Measurements from ENCODE around the gene S100A9.
A peak's percentile ranks its signal among the peaks of the same experiment; 100 is the strongest.
"Not testable (repeated sequence)": the region's sequence is repeated elsewhere in the genome, so short reads cannot be mapped to it uniquely, and the experiment has no call there.

Gene S100A9

GRCh38 chr1:153345187-153346076 is 12.2 kb upstream of the S100A9 start:
- DNase-seq, result no peak

- no peak for DNase-seq
Observed at GRCh38 chr1:153346077-153346723, 11.5 kb upstream of the S100A9 start.

GRCh38 chr1:153347049-153347448 is 10.6 kb upstream of the S100A9 start:
- DNase-seq, result not testable (repeated sequence)

- DNase-seq, result no peak
Observed at GRCh38 chr1:153347856-153348255, 9.8 kb upstream of the S100A9 start.

GRCh38 chr1:153348511-153349362 is 8.9 kb upstream of the S100A9 start, which contains the start of gene PGLYRP4:
TSS of gene PGLYRP4 (minus strand) at chr1:153348841. CDS start at chr1:153347932, 909 bp downstream.
- DNase-seq, result no peak

- DNase-seq, result no peak
Observed at GRCh38 chr1:153349363-153350320, 8.0 kb upstream of the S100A9 start.

- DNase-seq, result no peak
Observed at GRCh38 chr1:153350321-153350957, 7.2 kb upstream of the S100A9 start.

GRCh38 chr1:153352523-153352922 is 5.1 kb upstream of the S100A9 start:
- peak; percentile 64 for DNase-seq

- no peak for DNase-seq
Observed at GRCh38 chr1:153353226-153353947, 4.3 kb upstream of the S100A9 start.

- DNase-seq, result no peak
Observed at GRCh38 chr1:153354515-153355193, 3.0 kb upstream of the S100A9 start.

GRCh38 chr1:153355445-153356071 is 2.1 kb upstream of the S100A9 start:
- peak; percentile 55 for DNase-seq

GRCh38 chr1:153356392-153357075 is 1.1 kb upstream of the S100A9 start:
- no peak for DNase-seq

- DNase-seq, result no peak
Observed at GRCh38 chr1:153357076-153357852, 390 bp upstream of the S100A9 start.

- DNase-seq, result no peak
Observed at GRCh38 chr1:153358691-153358975, 979 bp downstream of the S100A9 start.

GRCh38 chr1:153359241-153359640 is 1.6 kb downstream of the S100A9 start:
- no peak for DNase-seq

GRCh38 chr1:153360190-153360589 is 2.5 kb downstream of the S100A9 start:
- DNase-seq, result no peak

GRCh38 chr1:153360592-153361479 is 3.2 kb downstream of the S100A9 start:
- DNase-seq, result no peak

Data from stimulated activated CD4-positive, alpha-beta T cell treated with anti-CD3 and anti-CD28 coated beads, Interleukin-1b, Interleukin-23, amount 100 ng/mL, for 48 hours (primary cell).